ENCODE data around the gene IGF2BP2.

The IGF2BP2 gene

GRCh38 chr3:185722881-185723280 is 102.0 kb downstream of the IGF2BP2 start:
- Histone ChIP-seq H3K4me2 (ENCODE audit: low read depth, low read length) (no peak overlapping the region), H4K20me1 (ENCODE audit: insufficient read depth, low read length) (no peaks in the 10 kb centered on the region), H3K9ac (ENCODE audit: low read length) (no peak overlapping the region), H3K9me3 (replicated peaks; ENCODE audit: insufficient read depth, low read length) (no peaks in the 10 kb centered on the region), H3F3A (ENCODE audit: insufficient read depth, low read length) (0 out of 2 replicates have a peak, but pooled peaks cover 6% of the 10 kb centered on the region), H3K79me2 (ENCODE audit: low read length) (no peaks in the 10 kb centered on the region), H3K4me3 (ENCODE audit: low read length) (no peak overlapping the region), H3K36me3 (replicated peaks; ENCODE audit: insufficient read depth, low read length) (no peaks in the 10 kb centered on the region), H3K9me2 (replicated peaks; ENCODE audit: insufficient read depth, low read length) (no peaks in the 10 kb centered on the region), H3K27ac (ENCODE audit: low read length) (no peak overlapping the region), H2AFZ (ENCODE audit: low read length) (no peak overlapping the region), H3K27me3 (replicated peaks; ENCODE audit: insufficient read depth, low read length) (no peaks in the 10 kb centered on the region), H3K4me1 (ENCODE audit: low read length) (peaks cover 12% of the 10 kb centered on the region)
- no peak for DNase-seq
- TF ChIP-seq EZH2phosphoT487 (IDR thresholded peaks at IDR 0.05; ENCODE audit: low read length): no peak

DNA sequence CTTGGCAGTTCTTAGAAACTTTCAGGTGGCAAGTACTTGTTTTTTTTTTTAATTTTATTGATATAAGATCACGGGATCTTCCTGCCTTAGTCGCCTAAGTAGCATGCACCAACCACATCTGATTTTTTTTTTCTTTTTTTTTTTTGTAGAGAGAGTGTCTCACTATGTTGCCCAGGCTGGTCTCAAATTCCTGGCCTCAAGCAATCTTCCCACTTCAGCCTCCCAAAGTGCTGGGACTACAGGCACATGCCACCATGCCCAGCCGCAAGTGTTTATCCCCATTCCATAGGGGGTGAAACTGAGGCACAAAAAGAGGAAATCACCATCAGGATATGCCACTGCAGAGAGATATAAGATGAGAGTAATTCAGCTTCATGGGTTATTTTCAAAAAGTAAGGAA is 102.9 kb downstream of the IGF2BP2 start:
- no peak overlapping the region for H2AFZ ChIP-seq (ENCODE audit: low read length)
- H3K36me3 ChIP-seq (replicated peaks; ENCODE audit: insufficient read depth, low read length): no peaks in the 10 kb centered on the region
- TF ChIP-seq, protein P1, sequence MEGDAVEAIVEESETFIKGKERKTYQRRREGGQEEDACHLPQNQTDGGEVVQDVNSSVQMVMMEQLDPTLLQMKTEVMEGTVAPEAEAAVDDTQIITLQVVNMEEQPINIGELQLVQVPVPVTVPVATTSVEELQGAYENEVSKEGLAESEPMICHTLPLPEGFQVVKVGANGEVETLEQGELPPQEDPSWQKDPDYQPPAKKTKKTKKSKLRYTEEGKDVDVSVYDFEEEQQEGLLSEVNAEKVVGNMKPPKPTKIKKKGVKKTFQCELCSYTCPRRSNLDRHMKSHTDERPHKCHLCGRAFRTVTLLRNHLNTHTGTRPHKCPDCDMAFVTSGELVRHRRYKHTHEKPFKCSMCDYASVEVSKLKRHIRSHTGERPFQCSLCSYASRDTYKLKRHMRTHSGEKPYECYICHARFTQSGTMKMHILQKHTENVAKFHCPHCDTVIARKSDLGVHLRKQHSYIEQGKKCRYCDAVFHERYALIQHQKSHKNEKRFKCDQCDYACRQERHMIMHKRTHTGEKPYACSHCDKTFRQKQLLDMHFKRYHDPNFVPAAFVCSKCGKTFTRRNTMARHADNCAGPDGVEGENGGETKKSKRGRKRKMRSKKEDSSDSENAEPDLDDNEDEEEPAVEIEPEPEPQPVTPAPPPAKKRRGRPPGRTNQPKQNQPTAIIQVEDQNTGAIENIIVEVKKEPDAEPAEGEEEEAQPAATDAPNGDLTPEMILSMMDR (IDR thresholded peaks at IDR 0.05; ENCODE audit: low read length): no peak
- no peak for TF ChIP-seq EZH2phosphoT487 (IDR thresholded peaks at IDR 0.05; ENCODE audit: low read length)
- no peak for TF ChIP-seq EZH2 (optimal IDR thresholded peaks at IDR 0.05; ENCODE audit: low read depth, low read length)
- H3K27me3 ChIP-seq (replicated peaks; ENCODE audit: insufficient read depth, low read length): no peaks in the 10 kb centered on the region
- no peak overlapping the region for H3K9ac ChIP-seq (ENCODE audit: low read length)
- peaks cover 9% of the 10 kb centered on the region for H3K4me1 ChIP-seq (ENCODE audit: low read length)
- no peaks in the 10 kb centered on the region for H3K79me2 ChIP-seq (ENCODE audit: low read length)
- DNase-seq: no peak
- no peak overlapping the region for H3K27ac ChIP-seq (ENCODE audit: low read length)
- no peaks in the 10 kb centered on the region for H4K20me1 ChIP-seq (ENCODE audit: insufficient read depth, low read length)
- H3K9me3 ChIP-seq (replicated peaks; ENCODE audit: insufficient read depth, low read length): no peaks in the 10 kb centered on the region
- H3K4me3 ChIP-seq (ENCODE audit: low read length): no peak overlapping the region
- 0 out of 2 replicates have a peak, but pooled peaks cover 6% of the 10 kb centered on the region for H3F3A ChIP-seq (ENCODE audit: insufficient read depth, low read length)
- H3K4me2 ChIP-seq (ENCODE audit: low read depth, low read length): no peak overlapping the region
- no peaks in the 10 kb centered on the region for H3K9me2 ChIP-seq (replicated peaks; ENCODE audit: insufficient read depth, low read length)

DNA sequence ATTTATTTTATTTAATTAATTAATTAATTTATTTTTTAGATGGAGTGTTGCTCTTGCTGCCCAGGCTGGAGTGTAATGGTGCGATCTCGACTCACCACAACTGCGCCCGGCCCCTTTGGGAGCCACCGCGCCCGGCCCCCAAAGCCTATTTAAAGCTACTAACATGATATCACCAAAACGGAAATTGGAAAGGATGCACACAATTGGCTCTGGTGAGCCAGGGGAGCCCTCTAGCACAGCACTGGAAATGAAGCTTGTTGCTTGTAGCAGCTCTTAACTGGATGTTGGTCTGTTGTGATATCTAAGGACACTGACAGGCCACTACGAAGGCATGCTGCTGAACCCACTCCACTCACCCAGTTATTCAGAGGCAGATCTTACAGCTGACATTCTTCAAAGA is 104.5 kb downstream of the IGF2BP2 start:
- no peaks in the 10 kb centered on the region for H3K27me3 ChIP-seq (replicated peaks; ENCODE audit: insufficient read depth, low read length)
- no peak for TF ChIP-seq EZH2 (optimal IDR thresholded peaks at IDR 0.05; ENCODE audit: low read depth, low read length)
- no peak for TF ChIP-seq EZH2phosphoT487 (IDR thresholded peaks at IDR 0.05; ENCODE audit: low read length)
- TF ChIP-seq, protein P1 (IDR thresholded peaks at IDR 0.05; ENCODE audit: low read length): no peak
- no peaks in the 10 kb centered on the region for H4K20me1 ChIP-seq (ENCODE audit: insufficient read depth, low read length)
- H2AFZ ChIP-seq (ENCODE audit: low read length): no peak overlapping the region
- H3K4me3 ChIP-seq (ENCODE audit: low read length): no peak overlapping the region
- no peaks in the 10 kb centered on the region for H3K9me3 ChIP-seq (replicated peaks; ENCODE audit: insufficient read depth, low read length)
- H3K79me2 ChIP-seq (ENCODE audit: low read length): no peaks in the 10 kb centered on the region
- H3K9ac ChIP-seq (ENCODE audit: low read length): no peak overlapping the region
- no peaks in the 10 kb centered on the region for H3K9me2 ChIP-seq (replicated peaks; ENCODE audit: insufficient read depth, low read length)
- no peak overlapping the region for H3K4me2 ChIP-seq (ENCODE audit: low read depth, low read length)
- DNase-seq: no peak
- no peaks in the 10 kb centered on the region for H3K36me3 ChIP-seq (replicated peaks; ENCODE audit: insufficient read depth, low read length)
- no peaks in the 10 kb centered on the region for H3F3A ChIP-seq (ENCODE audit: insufficient read depth, low read length)
- no peaks in the 10 kb centered on the region for H3K4me1 ChIP-seq (ENCODE audit: low read length)
- no peak overlapping the region for H3K27ac ChIP-seq (ENCODE audit: low read length)

GRCh38 chr3:185718736-185719593 is 105.9 kb downstream of the IGF2BP2 start:
- TF ChIP-seq, protein P1 (IDR thresholded peaks at IDR 0.05; ENCODE audit: low read length): no peak
- TF ChIP-seq EZH2phosphoT487 (IDR thresholded peaks at IDR 0.05; ENCODE audit: low read length) (no peak), EZH2 (optimal IDR thresholded peaks at IDR 0.05; ENCODE audit: low read depth, low read length) (no peak)
- Histone ChIP-seq H3K9me3 (replicated peaks; ENCODE audit: insufficient read depth, low read length) (no peaks in the 10 kb centered on the region), H3K4me2 (ENCODE audit: low read depth, low read length) (no peak overlapping the region), H2AFZ (ENCODE audit: low read length) (no peak overlapping the region), H3K9me2 (replicated peaks; ENCODE audit: insufficient read depth, low read length) (no peaks in the 10 kb centered on the region), H3K9ac (ENCODE audit: low read length) (no peak overlapping the region), H3K4me3 (ENCODE audit: low read length) (no peak overlapping the region), H3K27me3 (replicated peaks; ENCODE audit: insufficient read depth, low read length) (no peaks in the 10 kb centered on the region), H4K20me1 (ENCODE audit: insufficient read depth, low read length) (no peaks in the 10 kb centered on the region), H3K4me1 (ENCODE audit: low read length) (no peaks in the 10 kb centered on the region), H3K36me3 (replicated peaks; ENCODE audit: insufficient read depth, low read length) (no peaks in the 10 kb centered on the region), H3F3A (ENCODE audit: insufficient read depth, low read length) (no peaks in the 10 kb centered on the region), H3K27ac (ENCODE audit: low read length) (no peak overlapping the region), H3K79me2 (ENCODE audit: low read length) (no peaks in the 10 kb centered on the region)
- DNase-seq: no peak

Measured in MM.1S (cell line).